Stimulated activated CD8-positive, alpha-beta memory T cell treated with anti-CD3 and anti-CD28 coated beads, Interleukin-12 subunit alpha, Interleukin-12 subunit beta, amount 100 ng/mL, for 1 hour (primary cell): ENCODE results near the gene MAP10.

Experiments
- DNase-seq: peaks from one replicate; pipeline ENCODE4 v3.0.0-alpha.2; 2020; ENCODE audit warnings: low read depth

The MAP10 gene

DNA sequence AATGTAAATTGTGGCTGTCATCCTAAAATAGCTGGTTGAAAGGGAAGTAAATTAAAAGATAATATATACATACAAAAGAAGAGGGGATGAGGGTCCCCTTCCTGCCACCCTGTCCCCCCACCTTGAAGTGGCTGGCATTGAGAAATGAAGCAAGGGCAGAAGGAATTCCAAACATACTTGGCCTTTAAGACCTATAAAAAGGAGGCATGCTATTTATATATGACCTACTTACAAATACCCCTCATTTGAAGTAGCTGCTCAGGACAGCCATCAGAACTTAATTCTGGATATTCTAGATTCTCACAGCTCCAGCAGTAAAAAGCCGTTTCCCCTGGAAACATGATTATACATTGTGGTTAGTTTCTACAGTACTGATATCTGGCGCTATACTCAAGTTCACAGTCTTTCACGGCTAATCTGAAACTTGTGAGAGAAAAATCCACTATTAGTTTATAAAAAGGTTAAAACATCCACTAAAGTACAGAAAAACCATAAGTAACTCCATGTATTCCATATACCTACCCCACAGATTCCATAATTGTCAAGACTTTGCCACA lies 9.6 kb upstream of the MAP10 start:
- no peak for DNase-seq

DNA sequence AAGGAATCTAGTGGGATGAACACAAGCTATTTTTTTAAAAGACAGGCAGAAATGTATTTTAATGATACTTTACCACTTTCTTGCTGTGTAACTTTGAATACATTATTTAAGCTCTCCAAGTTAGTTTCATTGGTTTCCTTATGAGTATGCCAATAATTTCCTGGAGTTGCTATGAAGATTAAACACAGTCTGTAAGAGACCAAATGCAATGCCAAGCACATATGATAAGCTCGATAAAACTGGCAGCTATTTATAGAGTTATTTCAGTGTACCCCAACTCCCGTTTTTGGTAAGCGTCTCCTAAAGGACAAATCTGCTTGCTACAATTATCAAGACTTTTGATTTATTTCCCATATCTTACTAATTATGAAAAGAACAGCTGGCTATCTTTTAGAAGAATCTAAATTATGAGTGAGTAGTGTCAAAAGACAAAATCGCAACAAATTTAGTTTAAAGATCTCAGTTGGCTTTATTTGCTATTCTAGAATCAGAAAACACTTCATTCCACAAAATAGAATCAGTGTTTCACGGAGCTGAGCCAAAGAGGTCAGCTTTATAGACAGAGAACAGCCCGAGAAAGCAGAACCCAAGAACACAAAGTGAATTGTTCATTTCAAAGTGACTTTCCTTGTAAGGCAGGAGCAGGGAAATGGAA lies 7.2 kb upstream of the MAP10 start:
- no peak for DNase-seq

DNA sequence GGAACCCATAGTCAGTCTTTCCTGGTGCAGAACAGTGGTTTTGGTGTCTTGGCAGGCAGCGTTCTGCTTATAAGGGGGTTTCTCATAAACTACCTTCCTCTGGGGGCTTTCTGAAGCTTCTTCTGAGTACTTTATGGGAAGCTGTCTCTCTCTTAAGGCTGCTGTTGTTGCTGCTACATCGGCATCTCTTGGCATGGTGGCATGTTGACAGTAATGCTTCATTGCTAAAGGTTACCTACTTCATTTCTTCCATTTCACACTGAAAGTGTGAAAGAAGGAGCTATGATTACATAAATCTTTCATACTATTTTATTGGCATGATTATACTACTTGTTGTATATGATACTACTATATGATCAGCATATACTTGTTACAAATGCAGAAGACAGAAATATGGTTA lies 6.3 kb upstream of the MAP10 start:
- no peak for DNase-seq

DNA sequence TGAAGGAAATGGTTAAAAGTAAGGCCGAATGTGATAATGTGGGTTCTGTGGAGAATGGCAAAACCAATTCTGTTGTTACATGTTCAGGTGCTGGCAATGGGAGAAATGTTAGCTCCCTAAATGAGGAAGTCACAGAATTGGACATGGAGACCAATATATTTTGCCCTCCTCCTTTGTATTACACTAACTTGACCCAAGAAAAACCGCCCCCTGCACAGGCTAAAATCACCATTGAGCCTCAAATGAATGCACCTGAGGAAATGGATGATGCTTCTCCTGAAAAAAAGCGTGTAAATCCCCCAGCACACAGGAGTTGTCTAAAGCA lies 932 bp downstream of the MAP10 start:
- DNase-seq: no peak

DNA sequence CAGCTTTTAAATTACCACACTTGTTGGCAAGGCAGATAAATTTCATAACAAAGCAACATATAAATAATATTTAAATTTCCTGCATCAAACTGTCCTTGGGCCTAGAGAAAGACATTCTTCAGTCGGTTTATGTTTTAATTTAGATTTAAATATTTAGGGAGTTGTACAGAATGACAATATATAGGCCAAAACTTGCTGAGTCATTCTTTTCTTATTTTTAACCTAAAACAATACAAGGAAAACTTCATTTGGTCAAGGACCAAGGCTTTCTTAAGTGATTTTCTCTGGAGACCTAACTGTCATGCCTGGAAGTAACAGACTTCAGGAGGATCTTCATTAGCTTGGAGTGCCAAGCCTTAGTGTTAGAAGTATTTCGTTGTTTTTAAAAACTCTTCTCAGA lies 5.6 kb downstream of the MAP10 start:
- DNase-seq: no peak

DNA sequence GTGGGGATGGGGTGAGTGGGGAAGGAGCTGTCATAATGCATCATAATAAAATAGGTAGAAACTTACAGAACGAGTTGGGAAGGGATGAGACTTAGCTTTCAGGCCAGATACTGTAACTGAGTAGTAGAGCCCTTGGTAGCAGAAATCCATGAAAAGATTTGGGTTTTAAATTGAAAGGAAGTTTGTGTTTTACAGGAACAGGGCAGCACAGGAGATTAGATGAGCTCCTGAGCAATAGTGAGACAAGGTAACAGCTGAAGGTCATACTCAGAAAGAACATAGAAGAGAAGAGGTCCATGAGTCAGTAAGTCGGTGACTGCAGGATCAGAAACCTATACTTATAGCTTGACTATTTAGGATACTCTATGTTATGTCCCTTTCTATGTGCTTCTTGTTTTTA lies 7.3 kb downstream of the MAP10 start:
- no peak for DNase-seq

DNA sequence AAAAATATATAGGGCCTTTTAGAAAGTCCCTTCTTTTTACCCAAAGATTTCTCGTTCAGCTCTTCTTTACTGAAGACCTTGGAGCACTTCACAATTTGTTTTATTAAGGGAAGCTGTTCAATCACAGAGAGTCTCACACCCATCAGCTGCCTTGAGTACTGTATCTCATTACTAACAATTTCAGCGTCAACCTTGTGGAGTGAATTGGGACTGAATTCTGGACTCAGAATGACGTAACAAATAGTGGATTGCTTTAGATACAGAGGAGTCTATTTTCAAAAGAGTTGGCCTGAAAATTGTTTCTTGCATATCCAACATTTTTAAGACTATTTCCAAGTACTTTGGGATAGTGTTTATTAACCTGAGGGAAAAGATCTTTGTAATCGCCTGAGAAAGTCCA lies 7.9 kb downstream of the MAP10 start:
- DNase-seq: no peak

DNA sequence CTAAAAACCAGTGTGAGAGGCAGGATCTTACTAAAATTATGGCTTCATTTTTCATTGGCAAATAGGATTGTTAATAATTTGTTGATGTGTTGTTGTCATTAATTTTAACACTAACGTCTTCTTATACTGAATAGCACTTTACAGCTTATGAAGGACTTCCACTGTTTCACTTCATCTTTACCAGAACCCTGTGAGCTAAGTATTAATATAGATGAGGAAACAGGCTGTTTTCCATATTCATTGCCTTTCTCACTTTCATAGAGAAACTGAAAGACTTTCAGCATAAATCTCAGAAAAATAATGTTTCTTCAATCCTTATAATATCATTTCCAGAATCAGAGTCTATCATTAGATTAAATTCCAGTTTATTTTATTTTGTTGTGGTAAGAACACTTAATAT lies 8.5 kb downstream of the MAP10 start:
- DNase-seq: no peak

DNA sequence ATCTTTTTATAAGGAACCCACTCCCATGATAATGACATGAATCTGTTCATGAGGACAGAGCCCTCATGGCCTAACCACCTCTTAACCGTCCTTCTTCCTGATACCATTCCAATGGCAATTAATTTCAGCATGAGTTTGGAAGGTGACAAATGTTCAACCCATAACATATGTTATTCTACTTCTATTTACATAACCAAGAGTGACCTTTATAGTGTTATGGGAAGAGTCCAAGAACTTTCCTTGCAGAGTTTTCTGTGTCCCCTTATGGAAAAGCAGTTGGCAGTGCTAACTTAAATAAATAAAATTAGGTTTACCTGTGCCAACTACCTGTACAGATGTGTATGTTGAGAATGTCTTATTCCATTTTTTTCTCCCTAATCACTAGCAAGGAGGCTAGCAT lies 11.1 kb downstream of the MAP10 start:
- no peak for DNase-seq

DNA sequence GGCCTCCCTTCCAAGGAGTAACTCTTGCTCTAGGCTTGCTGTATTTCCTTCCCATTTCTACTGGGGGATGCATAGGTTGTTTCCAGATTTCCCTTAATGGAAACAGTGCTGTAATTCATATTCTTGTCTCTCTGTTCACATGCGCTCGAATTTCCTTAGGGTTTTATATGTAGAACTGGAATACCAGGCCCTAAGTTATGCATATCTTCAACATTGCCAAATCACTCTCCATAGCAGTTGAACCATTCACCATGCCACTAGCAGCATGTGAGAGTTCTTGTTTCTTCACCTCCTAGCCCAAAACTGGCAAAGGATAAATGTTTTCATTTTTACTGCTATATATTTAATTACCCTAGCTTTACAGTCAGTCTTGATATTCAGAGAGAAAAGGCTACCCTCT lies 12.8 kb downstream of the MAP10 start:
- no peak for DNase-seq

DNA sequence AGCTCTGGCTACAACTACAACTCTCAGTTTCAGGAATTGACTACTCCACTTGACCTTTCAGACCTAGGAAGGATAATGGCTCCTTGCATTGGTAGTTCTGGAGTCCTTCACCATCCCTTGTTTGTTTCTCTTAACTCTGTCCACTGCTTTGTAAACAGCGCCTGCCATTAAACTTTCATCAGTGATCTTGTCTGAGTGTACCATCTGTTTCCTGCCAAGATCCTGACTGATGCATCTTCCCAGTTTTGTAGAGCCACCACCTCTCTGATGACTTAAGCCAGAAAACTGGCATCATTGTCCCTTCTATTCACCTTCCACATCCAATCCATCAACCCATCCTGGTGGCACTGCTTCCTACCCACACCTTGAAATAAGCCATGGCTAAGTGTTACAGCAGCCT lies 15.2 kb downstream of the MAP10 start:
- no peak for DNase-seq

DNA sequence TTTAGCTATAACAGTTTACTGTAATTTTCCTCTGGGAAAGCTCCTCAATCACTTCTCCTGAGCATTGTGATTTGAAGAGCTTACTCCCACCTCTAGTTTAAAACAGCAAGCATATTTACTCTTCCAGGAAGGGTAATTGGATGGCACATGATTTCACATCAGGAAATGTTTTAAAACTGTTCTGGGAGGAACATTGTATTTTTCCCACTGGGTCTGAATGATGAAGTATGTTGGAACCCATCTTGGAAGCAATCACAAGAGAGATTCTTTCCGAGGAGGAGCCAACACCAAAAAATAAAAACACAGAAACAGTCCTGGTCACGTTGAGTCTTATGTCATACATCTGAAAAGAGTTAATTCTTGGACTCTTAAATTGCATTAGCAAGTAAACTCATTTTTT lies 17.3 kb downstream of the MAP10 start:
- no peak for DNase-seq

DNA sequence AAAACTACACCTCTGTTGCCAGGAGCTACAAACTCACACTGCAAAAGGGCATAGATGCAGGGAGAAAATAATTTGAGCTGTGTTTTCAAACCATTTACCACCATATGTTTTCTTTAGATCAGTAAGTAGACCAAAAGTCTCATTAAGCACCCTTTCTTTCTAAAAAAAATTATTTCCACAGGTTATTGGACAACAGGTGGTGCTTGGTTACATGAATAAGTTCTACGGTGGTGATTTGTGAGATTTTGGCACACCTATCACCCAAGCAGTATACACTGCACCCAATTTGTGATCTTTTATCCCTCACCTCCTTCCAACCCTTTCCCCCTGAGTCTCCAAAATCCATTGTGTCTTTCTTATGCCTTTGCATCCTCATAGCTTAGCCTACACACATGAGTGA lies 21.1 kb downstream of the MAP10 start:
- DNase-seq: no peak

DNA sequence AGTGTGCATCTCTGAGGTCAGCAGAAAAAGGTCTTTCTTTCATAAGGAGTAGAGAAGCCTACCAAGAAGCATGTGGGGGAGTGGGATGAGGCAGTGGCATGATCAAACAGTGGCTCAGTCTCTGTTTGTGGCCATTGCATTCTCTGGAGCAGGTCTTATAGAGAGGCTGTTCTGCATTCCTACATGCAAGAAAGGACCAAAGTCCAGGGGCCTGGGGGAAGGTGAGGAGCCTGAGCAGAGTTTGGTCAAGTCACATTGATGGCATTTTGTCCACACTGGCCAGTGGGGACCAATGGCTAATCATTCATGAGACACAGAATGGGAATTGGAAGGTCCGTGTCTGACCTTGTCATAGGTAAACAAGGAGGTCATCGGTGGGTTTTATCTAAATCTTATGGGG lies 25.4 kb downstream of the MAP10 start:
- no peak for DNase-seq

DNA sequence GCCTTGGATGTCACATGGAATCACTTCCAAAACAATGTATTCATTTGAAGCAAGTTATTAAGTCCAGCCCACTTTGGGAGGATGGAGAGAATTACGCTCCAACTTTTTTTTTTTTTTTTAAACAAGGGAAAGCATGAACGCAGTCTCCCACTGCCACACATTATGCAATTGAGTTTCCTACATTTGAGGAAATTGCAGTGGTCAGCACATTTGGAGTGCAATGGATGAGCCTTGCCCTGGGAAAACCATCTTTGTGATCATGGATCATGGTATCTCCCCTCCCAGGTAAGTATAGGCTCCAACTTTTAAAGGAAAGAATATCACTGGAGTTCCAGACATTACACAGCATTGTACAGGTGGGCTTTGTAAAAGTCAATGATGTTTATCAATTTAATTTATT lies 26.7 kb downstream of the MAP10 start:
- DNase-seq: no peak

DNA sequence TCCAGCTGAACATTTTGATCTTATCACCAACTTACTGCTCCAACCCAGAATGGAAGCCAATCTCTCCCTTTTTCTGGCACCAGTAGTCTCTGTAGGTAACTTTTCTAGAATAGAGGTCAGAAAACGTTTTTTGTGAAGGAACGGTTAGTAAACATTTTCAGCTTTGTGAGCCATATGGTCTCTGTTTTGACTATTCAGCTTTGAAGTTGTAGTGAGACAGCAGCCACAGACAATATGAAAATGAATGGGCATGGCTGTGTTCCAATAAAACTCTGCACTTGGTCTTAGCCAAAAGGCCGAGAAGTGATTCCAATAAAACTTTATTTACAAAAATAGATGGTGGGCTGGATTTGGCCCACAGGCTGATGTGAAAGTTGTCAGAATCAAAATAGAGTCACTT lies 28.9 kb downstream of the MAP10 start:
- no peak for DNase-seq

DNA sequence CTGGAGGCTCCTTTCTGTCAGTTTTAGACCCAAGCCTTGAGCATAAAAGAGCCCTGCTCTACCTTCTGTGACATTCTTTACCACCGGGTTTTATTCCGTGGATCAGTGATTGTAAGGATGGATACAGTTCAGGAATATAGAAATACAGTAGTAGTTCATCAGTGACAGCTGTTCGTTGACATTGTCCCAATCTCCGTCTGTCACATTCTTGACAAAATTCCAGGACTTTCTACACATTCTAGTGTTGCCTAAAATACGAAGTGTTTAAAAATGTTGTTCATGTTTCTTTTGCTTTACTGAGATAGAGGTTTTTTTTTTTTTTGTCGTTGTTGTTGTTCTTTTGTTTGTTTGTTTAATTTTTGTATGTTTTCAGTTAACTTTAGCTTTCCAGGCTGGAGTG lies 29.9 kb downstream of the MAP10 start:
- DNase-seq: no peak

DNA sequence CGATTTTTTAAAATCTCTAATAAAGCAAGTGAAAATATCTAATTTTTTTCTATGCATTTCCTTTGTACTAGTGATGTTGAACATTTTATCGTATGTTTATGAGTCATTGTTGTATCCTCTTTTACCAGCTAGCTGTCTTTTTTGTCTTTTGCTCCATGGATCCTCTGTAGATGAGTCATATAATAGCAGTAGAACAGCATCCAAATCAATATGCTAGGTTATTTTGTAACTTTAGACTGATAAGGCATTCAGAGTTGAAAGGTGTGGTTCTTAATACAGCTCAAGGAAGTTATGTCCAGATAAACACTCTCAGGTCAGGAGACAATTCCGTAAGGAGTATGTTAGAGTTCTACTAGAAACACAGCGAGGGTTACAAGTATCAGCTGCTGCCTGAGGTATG lies 31.9 kb downstream of the MAP10 start:
- no peak for DNase-seq

DNA sequence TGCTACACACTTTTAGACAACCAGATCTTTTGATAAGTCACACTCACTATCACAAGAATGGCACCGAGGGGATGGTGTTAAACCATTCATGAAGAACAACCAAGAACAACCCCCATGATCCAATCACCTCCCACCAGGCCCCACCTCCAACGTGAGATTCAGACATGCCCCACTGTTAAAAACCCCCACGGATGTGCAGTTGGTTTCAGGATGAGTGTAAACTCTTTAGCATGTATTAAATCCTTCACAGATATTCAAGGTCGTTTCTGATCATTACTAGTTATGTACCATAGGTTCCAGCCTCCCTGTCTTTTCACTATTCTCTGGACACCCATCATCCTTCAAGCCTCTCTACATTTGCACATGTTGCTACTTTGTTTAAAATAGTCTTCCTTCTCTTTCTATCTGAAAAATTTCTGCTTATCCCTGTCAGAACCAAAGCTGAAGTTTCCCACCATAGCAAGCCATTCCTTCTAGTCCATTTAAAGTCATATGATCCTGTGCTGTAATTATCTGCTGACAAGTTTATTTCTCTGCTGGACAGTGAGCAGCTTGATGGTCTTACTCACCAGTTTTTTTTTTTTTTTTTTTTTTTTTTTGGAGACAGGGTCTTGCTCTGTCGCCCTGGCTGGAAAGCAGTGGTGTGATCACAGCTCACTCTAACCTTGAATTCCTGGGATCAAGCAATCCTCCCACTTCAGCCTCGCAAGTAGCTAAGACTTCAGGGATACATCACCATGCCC lies 36.8 kb downstream of the MAP10 start:
- DNase-seq: no peak

DNA sequence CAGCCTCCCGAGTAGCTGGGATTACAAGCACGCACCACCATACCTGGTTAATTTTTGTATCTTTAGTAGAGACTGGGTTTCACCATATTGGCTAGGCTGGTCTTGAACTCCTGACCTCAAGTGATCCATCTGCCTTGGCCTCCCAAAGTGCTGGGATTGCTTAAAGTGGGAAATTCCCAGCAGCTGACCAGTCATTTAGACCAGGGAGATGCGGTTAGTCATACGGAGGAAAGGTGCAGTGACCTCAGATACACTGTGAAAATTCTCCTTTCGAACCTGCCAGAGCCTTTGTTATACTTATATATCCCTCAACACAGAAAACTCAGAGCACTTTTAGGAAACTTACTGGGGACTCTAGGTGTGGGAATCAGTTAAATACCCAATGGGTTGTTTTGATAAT lies 39.6 kb downstream of the MAP10 start:
- DNase-seq: no peak

DNA sequence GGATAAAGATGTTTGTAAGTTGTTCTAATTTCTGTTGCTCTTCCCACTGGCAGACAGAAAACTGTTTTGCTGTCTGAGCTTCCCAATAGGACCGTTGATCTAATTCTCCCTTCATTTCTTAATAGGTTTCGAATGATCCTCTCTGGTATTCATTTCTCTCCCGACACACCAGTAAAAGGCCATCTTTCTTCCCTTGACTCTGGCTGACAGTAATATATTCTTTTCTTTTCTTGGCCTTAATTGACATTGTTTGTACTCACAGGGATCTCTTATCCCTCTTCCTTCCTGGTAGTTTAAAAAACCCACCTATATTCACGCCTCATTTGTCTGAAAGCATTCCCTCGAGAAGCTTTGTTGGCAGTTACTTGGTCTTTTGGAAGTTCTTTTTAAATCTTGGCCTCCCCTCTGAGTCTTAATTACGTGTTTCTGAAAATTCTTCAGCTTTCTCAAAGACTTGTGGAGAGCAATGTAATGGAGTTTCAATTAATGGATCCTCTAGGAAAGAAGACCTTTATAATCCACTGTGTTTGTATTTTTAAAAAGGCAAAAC lies 40.3 kb downstream of the MAP10 start:
- no peak for DNase-seq

DNA sequence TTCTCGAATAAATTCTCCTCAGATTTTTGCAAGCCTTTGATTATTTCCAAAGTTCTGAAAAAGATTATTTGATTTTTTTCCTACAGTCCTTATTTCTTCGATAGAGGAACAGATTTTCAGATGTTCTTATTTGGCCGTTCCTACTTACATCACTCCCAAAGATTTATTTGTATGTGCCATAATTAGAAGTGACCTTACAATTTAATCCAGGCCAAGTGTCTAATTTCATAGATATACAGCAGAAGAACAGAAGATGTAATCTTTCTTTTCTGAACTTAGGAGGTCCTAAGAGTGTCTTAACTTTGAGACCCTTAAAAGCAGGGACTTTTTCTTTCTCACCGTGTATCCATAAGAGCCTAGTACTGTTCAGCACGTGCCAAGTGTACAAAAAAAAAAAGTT lies 46.3 kb downstream of the MAP10 start:
- DNase-seq: no peak

DNA sequence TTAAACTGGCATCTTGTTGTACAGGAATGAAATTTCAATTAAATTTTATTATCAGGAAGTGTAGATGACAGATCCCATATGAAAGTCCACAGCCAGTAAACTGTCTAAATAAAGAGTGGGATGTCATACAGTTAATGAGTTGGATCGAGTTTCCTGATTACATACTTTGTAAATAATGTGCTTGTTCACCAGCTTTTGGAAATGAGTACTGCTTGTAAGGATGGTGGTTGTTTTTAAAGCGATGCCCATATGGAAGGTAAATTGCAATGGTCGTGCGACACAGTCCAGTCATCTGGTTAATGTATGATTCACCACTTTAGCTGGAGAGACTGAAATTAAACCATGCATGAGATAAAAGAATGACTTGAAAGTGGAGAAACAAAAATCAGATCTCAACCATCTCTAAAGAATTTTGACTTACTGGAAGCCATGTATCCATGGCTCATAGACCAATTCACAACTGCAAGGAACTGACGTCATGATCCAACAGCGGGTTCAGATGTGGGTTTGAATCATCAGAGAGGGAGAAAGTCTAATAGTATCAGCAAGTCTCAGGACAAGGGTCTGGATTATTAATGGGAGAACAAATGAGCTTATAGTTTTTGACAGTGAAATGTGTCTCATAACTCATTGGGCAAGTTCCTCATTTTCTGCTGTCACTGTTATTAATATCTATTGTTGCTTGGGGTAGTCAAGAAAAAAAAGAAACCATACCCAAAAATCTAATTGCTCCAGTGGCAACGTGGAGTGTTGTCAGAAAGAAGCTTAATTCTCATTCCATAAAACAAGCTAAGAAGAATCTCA lies 49.0 kb downstream of the MAP10 start:
- DNase-seq: no peak
